Measurements from ENCODE around the gene PPP1CA. TPM values are rescaled to one million over a fixed set of nuclear protein-coding genes. Genes with fewer than 3 reads are reported as not detected.

PPP1CA gene
- total RNA-seq, 1 experiment from 2014 or later, result 449 TPM

DNA sequence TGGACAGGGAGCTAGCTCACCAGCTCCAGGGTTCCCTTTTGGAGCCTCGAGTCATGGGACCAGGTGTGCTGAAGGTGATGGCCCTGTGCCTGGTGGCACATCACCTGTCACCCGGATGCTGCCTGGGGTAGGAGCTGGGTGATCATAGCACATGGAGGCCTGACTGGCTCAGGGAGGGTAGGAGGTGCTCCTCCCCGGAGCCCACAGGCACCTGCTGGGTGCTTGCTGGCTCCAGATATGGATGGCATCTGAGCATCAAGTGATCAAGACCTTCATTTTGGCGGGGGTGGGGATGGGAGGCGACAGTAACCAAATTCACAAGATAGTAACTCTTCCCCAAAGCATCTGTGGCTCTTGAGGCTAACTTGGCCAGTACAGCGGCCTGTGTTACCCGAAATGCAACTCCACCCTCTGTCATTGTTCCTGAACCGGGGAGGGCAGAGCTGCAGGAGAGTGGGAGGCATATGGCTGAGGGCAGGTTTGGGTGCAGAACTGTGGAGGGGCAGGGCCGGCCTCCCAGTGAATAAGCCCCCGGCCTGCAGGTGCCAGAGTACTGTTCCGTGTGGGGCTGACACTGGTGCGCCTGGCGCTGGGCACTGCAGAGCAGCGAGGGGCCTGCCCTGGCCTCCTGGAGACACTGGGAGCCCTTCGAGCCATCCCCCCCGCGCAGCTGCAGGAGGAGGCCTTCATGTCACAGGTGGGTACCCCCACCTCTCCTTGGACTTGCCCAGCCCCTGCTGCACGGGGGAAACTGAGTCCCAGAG, 7.0 kb upstream of the PPP1CA start:
- Histone ChIP-seq H3K27me3 (ENCODE audit: low read length) (no peaks in the 10 kb centered on the region), H2AFZ (ENCODE audit: low read length) (no peak overlapping the region), H3K4me1 (ENCODE audit: insufficient read depth, low read length) (no peaks in the 10 kb centered on the region; the same call in 1 of the 2 replicates), H3K36me3 (ENCODE audit: low read depth, low read length) (no peaks in the 10 kb centered on the region), H3K79me2 (ENCODE audit: low read length) (no peaks in the 10 kb centered on the region), H3K9me2 (replicated peaks; ENCODE audit: low read length) (no peaks in the 10 kb centered on the region), H3K9ac (ENCODE audit: low read length) (no peak overlapping the region), H3K4me3 (ENCODE audit: low read length) (no peak overlapping the region), H3F3A (ENCODE audit: low read length, unreplicated experiment) (no peaks in the 10 kb centered on the region), H3K9me3 (ENCODE audit: low read length) (no peaks in the 10 kb centered on the region), H3K27ac (ENCODE audit: low read length) (no peak overlapping the region), H4K20me1 (ENCODE audit: low read length) (no peaks in the 10 kb centered on the region), H3K4me2 (ENCODE audit: low read length) (no peak overlapping the region)
- no peak for ATAC-seq
- ChIA-PET POLR2A (ENCODE audit: unreplicated experiment) (interaction anchor here (0.7 kb wide), 1 partner anchor 114 kb away, joined by 4 read pairs; no protein-coding TSS in a partner anchor), CTCF (no interaction called here)
- intact Hi-C loops (cut with micrococcal nuclease), result no loop called here
- DNase-seq, result no peak
- TF ChIP-seq, protein P1, sequence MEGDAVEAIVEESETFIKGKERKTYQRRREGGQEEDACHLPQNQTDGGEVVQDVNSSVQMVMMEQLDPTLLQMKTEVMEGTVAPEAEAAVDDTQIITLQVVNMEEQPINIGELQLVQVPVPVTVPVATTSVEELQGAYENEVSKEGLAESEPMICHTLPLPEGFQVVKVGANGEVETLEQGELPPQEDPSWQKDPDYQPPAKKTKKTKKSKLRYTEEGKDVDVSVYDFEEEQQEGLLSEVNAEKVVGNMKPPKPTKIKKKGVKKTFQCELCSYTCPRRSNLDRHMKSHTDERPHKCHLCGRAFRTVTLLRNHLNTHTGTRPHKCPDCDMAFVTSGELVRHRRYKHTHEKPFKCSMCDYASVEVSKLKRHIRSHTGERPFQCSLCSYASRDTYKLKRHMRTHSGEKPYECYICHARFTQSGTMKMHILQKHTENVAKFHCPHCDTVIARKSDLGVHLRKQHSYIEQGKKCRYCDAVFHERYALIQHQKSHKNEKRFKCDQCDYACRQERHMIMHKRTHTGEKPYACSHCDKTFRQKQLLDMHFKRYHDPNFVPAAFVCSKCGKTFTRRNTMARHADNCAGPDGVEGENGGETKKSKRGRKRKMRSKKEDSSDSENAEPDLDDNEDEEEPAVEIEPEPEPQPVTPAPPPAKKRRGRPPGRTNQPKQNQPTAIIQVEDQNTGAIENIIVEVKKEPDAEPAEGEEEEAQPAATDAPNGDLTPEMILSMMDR (conservative IDR thresholded peaks at IDR 0.05; ENCODE audit: low read depth, low read length), result no peak
- TF ChIP-seq EZH2 (IDR thresholded peaks at IDR 0.05; ENCODE audit: low read length, unreplicated experiment) (no peak), EZH2phosphoT487 (IDR thresholded peaks at IDR 0.05; ENCODE audit: borderline replicate concordance, low read length) (no peak)
- no TSS peak for BruUV-seq (replicated peaks)

DNA sequence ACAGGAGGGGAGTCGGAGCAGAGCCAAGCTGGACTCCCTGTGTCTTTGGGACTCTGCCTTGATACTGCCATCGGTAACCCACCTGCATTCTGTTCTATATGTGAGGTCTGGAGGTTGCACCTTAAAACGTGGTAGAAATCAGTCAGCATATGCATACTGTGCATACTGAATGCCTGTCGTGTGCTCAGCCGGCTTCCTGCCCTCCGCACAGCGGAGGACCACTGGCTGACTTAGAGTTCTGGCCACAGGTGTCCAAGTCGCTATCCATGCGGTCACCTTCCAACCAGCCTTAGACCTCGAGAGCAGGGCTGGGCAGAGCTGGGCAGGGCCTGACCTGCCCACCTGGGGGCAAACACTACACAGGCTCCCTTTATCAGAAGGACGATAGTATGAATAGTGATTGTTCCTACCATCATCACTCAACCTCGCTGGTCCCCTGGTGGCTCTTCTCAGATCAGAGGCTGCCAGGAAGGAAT, 6.1 kb upstream of the PPP1CA start:
- no peaks in the 10 kb centered on the region; the same call in 1 of the 2 replicates for H3K4me1 ChIP-seq (ENCODE audit: insufficient read depth, low read length)
- TF ChIP-seq, protein P1 (conservative IDR thresholded peaks at IDR 0.05; ENCODE audit: low read depth, low read length), result no peak
- no peak for TF ChIP-seq EZH2 (IDR thresholded peaks at IDR 0.05; ENCODE audit: low read length, unreplicated experiment)
- TF ChIP-seq EZH2phosphoT487 (IDR thresholded peaks at IDR 0.05; ENCODE audit: borderline replicate concordance, low read length), result no peak
- H3F3A ChIP-seq (ENCODE audit: low read length, unreplicated experiment), result no peaks in the 10 kb centered on the region
- POLR2A ChIA-PET (ENCODE audit: unreplicated experiment), result no interaction called here
- no peak overlapping the region for H3K9ac ChIP-seq (ENCODE audit: low read length)
- intact Hi-C loops (cut with micrococcal nuclease), result no loop called here
- no peak overlapping the region for H3K4me3 ChIP-seq (ENCODE audit: low read length)
- H3K79me2 ChIP-seq (ENCODE audit: low read length), result no peaks in the 10 kb centered on the region
- ATAC-seq (no peak), DNase-seq (no peak)
- H3K9me2 ChIP-seq (replicated peaks; ENCODE audit: low read length), result no peaks in the 10 kb centered on the region
- no TSS peak for BruUV-seq (replicated peaks)
- H3K36me3 ChIP-seq (ENCODE audit: low read depth, low read length), result no peaks in the 10 kb centered on the region
- no peak overlapping the region for H3K27ac ChIP-seq (ENCODE audit: low read length)
- no peaks in the 10 kb centered on the region for H4K20me1 ChIP-seq (ENCODE audit: low read length)
- no peak overlapping the region for H2AFZ ChIP-seq (ENCODE audit: low read length)
- no peak overlapping the region for H3K4me2 ChIP-seq (ENCODE audit: low read length)
- H3K27me3 ChIP-seq (ENCODE audit: low read length), result no peaks in the 10 kb centered on the region
- CTCF ChIA-PET, result no interaction called here
- no peaks in the 10 kb centered on the region for H3K9me3 ChIP-seq (ENCODE audit: low read length)
